Measurements from ENCODE around the gene INAFM2. TPM values are rescaled to one million over a fixed set of nuclear protein-coding genes. Genes with fewer than 3 reads are reported as not detected.
A peak's percentile ranks its signal among the peaks of the same experiment; 100 is the strongest.

The INAFM2 gene
- total RNA-seq, 1 experiment from 2014 or later: 14.7 TPM

DNA sequence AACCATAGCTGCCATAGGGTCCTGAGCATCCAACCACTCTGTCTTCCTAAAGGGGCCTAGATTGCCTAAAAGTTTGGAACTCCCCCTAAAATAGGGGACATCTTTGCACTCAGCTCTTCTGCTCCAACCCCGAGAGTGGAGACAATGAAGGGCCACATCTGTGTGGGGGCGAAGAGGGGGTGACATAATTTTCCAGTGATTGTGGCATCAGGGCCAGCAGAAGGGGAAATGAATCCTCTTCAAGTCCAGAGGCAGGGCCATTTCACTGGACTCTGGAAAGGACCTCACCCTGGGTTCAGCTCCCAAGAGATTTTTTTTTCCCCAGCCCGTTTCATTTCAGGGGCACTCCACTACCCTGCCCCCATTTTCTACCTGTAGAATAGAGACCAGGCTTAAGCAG is 36.0 kb upstream of the INAFM2 start:
- no peak for DNase-seq (ENCODE audit: low spot score)

DNA sequence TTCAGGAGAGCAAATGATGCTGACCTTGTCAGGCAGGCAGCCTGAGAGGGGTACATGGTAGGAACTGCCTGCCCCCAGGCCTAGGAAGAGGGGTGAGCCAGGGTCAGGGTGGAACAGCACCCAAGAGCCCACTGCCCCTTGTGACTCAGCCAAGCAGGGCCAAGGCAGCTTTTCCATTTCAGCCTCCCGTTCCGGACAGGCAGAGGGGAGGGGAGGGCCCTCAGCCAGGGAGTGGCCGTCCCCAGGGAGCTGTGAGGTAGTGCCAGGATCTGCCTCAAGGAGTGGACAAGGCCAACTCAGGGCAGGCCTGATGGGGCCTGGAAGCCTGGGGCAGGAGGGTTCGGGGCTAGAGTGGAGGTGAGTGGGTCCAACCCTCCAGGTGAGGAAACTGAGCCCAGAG is 35.5 kb upstream of the INAFM2 start:
- no peak for DNase-seq (ENCODE audit: low spot score)

- DNase-seq (ENCODE audit: low spot score): peak; percentile 52
These were observed 34.2 kb upstream of the INAFM2 start for GRCh38 chr15:40289140-40289775.

DNA sequence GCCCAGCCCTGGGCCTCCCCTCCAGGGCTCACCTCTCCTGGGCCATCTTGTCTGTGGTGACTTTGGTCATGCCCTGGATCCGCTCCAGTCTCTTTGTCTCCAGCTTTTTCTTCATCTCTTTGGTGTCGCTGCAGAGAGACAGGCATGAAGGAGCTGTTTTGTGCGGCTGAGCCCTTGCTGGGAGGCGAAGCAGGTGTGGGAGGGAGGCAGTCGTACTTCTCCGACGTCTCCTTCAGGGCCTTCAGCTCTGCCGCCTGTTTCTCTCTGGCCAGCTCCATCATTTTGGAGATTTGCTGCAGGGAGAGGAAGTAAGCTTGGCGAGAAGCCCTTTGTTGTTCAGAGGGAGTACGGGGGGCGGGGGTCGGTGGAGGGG is 33.0 kb upstream of the INAFM2 start:
- DNase-seq (ENCODE audit: low spot score): no peak

DNA sequence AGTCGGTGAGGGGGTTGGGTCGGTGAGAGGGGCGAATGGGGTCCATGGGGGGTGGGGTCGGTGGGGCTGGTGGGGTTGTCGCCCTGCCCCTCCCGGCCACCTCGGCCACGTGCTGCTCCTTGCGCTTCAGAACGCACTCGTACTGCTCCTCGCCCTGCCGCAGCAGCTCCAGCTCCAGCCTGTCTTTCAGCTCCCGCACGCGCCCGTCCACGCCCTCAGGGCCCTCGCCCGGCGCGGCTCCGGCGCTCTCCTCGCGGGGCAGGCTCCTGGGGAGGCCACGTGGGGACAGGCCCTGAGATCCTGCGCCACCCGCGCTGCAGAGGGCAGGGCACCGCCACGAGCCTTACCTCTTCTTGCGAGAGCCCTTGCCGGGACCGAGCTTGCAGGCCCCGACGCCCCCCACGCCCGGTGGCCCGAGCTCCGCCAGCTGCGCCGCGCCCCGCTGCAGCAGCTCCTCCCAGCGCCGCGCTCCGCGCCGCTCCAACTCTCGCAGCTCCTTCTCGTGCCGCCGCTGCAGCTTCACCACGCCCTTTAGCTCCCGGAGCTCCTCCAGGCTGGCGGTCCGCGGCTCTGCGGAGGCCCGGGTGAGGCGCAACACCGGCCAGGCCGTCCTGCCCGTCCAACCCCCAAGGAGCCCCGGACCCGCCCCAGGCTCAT is 32.4 kb upstream of the INAFM2 start:
- DNase-seq (ENCODE audit: low spot score): no peak

DNA sequence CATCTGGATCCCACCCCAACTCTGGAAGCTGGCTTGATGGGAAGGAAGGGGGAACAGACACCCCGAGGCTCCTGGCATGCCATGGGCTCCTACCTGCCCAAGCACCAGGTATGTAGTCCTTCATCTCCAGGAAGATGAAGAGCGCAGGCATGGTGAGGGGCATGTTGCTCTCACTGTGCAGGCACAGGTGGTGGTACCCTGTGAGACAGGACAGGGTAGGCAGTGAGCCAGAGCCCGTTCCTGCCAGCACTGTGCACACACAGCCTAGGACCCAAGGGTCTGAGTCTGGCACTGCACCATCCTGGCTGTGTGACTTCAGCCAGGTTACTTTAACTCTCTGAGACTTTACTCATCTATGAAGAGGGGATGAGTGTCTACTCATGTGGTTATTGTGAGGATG is 31.2 kb upstream of the INAFM2 start:
- DNase-seq (ENCODE audit: low spot score): no peak

GRCh38 chr15:40293006-40293405 is 30.5 kb upstream of the INAFM2 start:
- no peak for DNase-seq (ENCODE audit: low spot score)

DNA sequence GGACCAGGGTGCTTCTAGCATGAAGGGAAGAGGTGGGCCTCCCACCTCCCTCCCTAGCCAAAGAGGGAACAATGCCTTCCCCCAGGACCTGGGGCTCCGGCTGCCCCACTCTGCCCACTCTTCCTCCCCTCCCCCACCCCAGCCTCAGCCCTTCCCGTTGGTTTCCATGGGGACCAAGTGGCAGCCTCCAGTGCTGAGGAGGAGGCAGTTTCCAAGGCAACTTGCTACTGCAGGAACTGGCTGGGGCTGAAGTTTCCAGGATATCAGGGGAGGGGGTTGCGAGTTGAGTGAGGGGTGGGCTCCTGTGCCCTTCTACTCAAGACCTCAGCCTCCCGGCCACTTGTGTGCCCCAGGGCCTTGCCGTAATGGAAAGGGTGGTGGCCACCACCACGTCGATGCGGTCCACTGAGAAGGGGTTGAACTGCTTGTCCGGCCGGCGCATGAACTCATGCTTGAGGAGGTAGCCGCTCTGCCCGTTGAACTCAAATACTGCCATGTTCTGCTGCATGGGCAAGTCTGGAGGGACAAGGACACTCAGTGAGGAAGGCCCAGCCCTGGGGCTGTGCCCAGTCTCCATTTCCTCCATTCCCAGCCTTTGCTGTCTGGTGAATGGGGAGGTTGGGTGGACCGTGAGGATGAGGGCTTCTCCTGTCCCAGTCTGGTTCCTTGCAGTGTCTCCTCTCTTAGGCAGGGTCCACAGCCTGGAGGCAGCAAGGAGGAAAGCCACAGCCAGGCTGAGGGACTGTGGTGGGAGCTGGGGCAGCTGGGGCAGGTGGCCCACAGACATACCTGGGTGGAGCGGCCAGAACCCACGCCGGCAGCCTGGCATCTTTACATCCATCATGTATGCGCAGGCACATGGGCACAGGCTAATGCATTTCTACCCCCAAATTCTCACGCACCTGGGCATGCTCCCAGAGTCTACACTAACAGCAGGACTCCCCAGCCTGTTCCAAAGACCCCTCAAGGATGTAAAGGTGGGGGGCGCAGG is 29.3 kb upstream of the INAFM2 start:
- DNase-seq (ENCODE audit: low spot score): no peak

- DNase-seq (ENCODE audit: low spot score): no peak
These were observed 28.2 kb upstream of the INAFM2 start for GRCh38 chr15:40295297-40295696.

- no peak for DNase-seq (ENCODE audit: low spot score)
These were observed 27.5 kb upstream of the INAFM2 start for GRCh38 chr15:40295877-40296560.

GRCh38 chr15:40296561-40297230 is 26.8 kb upstream of the INAFM2 start:
- DNase-seq (ENCODE audit: low spot score): no peak

- no peak for DNase-seq (ENCODE audit: low spot score)
These were observed 26.1 kb upstream of the INAFM2 start for GRCh38 chr15:40297356-40297755.

DNA sequence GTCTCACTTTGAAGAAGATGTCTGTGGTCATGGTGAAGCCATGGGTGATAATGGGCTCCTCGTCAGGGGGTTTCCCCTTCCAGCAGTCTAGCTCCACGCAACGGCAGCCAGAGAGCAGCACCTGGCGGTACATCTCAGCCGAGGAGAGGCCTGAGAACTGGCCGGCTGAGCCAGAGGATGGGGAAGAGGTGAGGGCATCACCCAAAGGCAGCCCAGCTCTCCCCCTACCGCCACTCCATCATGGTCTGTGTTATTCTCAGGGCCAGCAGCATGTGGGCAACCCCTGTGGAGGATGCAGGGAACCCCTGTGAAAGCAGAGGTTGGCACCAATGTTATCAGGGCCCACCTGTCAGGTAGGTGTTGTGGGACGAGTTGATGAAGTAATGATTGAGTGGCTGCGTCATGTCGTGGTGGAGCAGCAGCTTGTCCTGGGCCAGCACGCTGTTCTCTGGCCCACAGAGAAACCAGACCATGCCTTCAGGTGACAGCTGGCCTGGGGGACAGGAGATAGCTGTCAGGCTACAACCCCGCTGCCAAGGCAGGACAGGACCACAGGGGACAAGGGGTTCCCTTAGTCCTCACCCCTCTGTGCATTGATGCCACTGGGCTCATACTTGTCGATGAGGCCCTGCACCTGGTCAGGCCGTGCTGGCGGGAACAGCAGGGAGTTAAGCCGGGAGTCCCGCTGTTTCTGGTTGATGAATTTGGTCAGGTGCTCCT is 25.1 kb upstream of the INAFM2 start:
- DNase-seq (ENCODE audit: low spot score): no peak

- no peak for DNase-seq (ENCODE audit: low spot score)
These were observed 23.1 kb upstream of the INAFM2 start for GRCh38 chr15:40300367-40300766.

DNA sequence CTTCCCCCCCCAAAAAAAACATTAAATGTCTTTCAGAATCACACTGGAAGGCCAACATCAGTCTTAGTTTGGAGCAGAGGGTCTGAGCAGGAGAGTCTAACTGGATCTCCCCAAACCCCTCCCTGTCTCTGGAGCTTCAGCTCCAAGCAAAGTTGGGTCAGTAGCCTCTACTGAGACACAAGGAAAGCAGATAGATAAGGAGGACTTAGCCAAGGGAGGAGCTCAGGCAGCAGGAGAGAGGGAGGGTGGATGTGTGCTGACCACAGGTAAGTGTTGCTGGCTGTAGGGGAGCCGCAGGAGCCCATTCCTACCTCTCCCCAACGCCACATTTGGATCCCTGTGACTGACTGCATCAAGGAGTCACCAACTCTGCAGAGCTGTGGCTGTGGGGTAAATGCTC is 22.7 kb upstream of the INAFM2 start:
- DNase-seq (ENCODE audit: low spot score): no peak

DNA sequence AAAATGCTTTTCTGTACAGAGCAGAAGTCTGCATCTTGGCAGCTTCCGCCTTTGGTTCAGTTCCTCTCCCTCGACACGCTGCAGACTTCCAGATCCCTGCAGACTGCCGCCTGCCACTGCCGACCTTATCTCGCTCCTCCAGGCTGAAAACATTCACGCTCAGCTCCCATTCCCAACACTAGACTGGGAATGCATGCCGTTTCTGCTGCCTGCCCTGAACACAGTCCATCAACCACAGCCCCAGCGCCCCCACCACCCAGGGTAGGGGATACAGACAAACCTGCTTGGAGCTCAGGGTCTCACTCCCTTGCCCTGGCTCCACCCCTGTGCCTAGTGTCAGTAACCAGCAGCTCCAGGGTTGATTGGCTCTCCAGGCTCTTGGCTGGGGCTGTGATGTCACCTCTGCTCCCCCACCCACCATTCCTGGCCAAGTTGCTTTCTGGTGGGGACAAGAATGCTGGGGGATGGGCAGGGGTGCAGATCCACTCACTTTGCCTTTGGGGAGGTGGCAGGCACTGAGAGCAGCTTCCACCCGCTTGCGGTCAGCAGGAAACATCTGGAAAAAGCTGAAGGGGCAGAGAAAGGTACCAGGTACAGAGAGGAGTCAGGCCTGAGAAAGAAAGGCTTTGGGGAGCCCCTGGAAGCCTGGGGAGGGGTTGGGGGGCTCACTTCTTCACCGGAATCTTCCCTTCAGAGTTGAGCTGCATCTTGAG is 21.9 kb upstream of the INAFM2 start:
- no peak for DNase-seq (ENCODE audit: low spot score)

- no peak for DNase-seq (ENCODE audit: low spot score)
These were observed 21.1 kb upstream of the INAFM2 start for GRCh38 chr15:40302288-40302886.

- no peak for DNase-seq (ENCODE audit: low spot score)
These were observed 20.5 kb upstream of the INAFM2 start for GRCh38 chr15:40302981-40303380.

- DNase-seq (ENCODE audit: low spot score): no peak
These were observed 19.9 kb upstream of the INAFM2 start for GRCh38 chr15:40303576-40303975.

- no peak for DNase-seq (ENCODE audit: low spot score)
These were observed 18.2 kb upstream of the INAFM2 start for GRCh38 chr15:40305281-40305680.

Data from A172 (cell line).